Immature natural killer cell (primary cell): Measurements from ENCODE around the gene LINGO3. TPM values are rescaled to one million over a fixed set of nuclear protein-coding genes. Genes with fewer than 3 reads are reported as not detected.

ENCODE experiments used
- DNase-seq, 3 donors: peaks; one replicate each; pipeline ENCODE4 v3.0.0; 2022; ENCODE audit warnings: mixed read lengths in 1 of 3
- H3K27ac Mint-ChIP-seq, 6 donors: one replicate each; pipeline ENCODE4 v1.8.0; 2020; ENCODE audit warnings: mixed read lengths in 6 of 6, mild to moderate bottlenecking in 5 of 6, inconsistent platforms in 4 of 6, moderate library complexity in 3 of 6
- H3K27me3 Mint-ChIP-seq, 3 donors: one replicate each; pipeline ENCODE4 v1.8.0; 2020 to 2021; ENCODE audit warnings: low read depth in 3 of 3, mild to moderate bottlenecking in 3 of 3, mixed read lengths in 3 of 3, moderate library complexity in 3 of 3, inconsistent platforms in 1 of 3
- H3K36me3 Mint-ChIP-seq, 3 donors: one replicate each; pipeline ENCODE4 v1.8.0; 2020; ENCODE audit warnings: mixed read lengths in 3 of 3, inconsistent platforms in 2 of 3, mild to moderate bottlenecking in 2 of 3
- H3K4me1 Mint-ChIP-seq, 2 donors: one replicate each; pipeline ENCODE4 v1.8.0; 2020; ENCODE audit warnings: inconsistent platforms in 2 of 2, mild to moderate bottlenecking in 2 of 2, mixed read lengths in 2 of 2, moderate library complexity in 1 of 2
- H3K4me3 Mint-ChIP-seq, 5 donors: one replicate each; pipeline ENCODE4 v1.8.0; 2020; ENCODE audit warnings: mild to moderate bottlenecking in 5 of 5, mixed read lengths in 5 of 5, inconsistent platforms in 3 of 5, moderate library complexity in 3 of 5
- H3K9me3 Mint-ChIP-seq, 6 donors: one replicate each; pipeline ENCODE4 v1.8.0; 2020; ENCODE audit warnings: mild to moderate bottlenecking in 6 of 6, mixed read lengths in 6 of 6, inconsistent platforms in 4 of 6, moderate library complexity in 3 of 6
- polyA plus RNA-seq, 3 donors: library from polyadenylated mRNA; unstranded; fragments of 300-500 nt; fragmentation: Illumina TruSeq; gene quantifications; one replicate each; pipeline ENCODE4 v1.2.3, GENCODE V29; 2021

Gene LINGO3
- polyA plus RNA-seq, 3 donors from 2014 or later = 2.7 to 13.2 (median 2.7) TPM

DNA sequence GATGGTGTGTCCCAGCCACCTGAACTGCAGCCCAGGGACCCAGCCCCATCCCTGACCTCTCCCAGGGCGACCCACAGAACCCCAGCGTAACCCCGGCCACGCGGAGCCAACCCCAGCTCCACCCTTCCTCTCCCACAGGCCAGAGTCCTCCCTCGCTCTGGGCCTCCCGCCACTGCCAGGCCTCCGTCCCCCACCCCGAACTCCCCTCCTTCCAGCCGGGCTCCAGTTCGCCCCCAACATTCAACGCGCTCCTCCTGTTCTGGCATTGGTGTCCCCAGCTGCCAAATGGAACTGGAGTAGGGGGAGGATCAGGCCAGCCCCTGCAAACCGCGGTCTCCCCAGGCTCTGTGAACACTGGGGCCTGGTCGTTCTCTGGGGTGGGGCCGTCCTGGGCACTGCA lies 7.4 kb downstream of the LINGO3 start:
- Mint-ChIP-seq H3K4me1 (peaks cover 7 to 20% of the 10 kb centered on the region in 2 donors), H3K27me3 (peaks cover 12 to 14% (median 13%) of the 10 kb centered on the region in 3 donors), H3K36me3 (no peaks in the 10 kb centered on the region), H3K4me3 (no peak overlapping the region), H3K9me3 (no peaks in the 10 kb centered on the region), H3K27ac (no peak overlapping the region)
- no peak for DNase-seq

DNA sequence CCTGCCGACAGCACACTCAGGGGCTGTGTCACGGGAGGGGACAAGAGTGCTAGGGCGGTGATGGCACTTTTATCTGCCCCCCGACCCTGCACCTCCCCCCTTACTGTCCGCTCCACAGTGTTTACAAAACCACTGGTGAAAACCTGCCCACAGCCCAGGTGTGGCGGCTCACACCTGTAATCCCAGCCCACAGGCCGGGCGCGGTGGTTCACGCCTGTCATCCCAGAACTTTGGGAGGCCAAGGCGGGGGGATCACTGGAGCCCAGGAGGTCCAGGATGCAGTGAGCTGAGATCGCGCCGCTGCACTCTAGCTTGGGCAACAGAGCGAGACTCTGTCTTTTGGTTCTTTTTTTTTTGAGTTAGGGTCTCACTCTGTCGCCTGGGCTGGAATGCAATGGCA lies 11.8 kb downstream of the LINGO3 start:
- H3K9me3 Mint-ChIP-seq = no peaks in the 10 kb centered on the region
- no peak overlapping the region for H3K4me3 Mint-ChIP-seq
- DNase-seq = no peak
- peaks cover 2 to 5% (median 3%) of the 10 kb centered on the region in 3 donors for H3K27me3 Mint-ChIP-seq
- peaks cover 6 to 16% of the 10 kb centered on the region in 2 donors for H3K4me1 Mint-ChIP-seq
- H3K36me3 Mint-ChIP-seq = peaks cover 0 to 3% (median 0%) of the 10 kb centered on the region in 3 donors
- H3K27ac Mint-ChIP-seq = no peak overlapping the region

DNA sequence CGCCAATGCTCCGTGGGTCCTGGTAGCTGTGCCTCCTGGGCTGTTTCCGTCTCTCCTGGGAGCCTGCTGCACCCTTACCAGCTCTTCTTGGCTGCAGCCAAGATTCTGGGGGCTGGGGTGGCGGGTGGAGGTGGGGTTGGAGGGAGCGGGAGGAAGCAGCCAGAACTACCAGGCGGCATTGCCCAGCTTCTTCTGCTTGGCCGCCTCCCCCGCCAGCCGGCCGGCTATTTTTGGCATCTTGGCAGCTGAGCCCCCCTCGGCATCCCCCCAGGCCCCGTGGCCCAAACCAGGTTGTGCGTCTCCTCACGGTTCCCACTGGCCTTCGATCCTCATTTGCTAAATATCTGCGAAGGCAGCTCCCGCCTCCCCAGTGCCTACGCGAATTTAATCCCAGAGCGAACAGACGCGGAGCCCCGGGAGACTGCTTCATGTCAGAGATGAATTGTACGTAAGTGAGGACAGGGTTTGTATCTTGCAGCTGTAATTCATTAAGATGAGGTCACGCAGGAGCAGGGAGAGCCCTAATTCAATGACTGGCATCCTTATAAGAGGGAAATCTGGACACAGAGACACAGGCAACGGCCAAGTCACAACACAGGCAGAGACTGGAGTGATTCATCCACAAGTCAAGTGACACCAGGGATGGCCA lies 13.1 kb downstream of the LINGO3 start:
- DNase-seq = no peak
- peaks cover 0 to 3% (median 0%) of the 10 kb centered on the region in 3 donors for H3K36me3 Mint-ChIP-seq
- H3K9me3 Mint-ChIP-seq = no peaks in the 10 kb centered on the region
- H3K27me3 Mint-ChIP-seq = peaks cover 4 to 11% (median 5%) of the 10 kb centered on the region in 3 donors
- peaks cover 8 to 15% of the 10 kb centered on the region in 2 donors for H3K4me1 Mint-ChIP-seq
- peak overlapping the region in 2 of 6 donors; percentile 16 to 39 for H3K27ac Mint-ChIP-seq
- peak overlapping the region in 1 of 5 donors; percentile 13 for H3K4me3 Mint-ChIP-seq

DNA sequence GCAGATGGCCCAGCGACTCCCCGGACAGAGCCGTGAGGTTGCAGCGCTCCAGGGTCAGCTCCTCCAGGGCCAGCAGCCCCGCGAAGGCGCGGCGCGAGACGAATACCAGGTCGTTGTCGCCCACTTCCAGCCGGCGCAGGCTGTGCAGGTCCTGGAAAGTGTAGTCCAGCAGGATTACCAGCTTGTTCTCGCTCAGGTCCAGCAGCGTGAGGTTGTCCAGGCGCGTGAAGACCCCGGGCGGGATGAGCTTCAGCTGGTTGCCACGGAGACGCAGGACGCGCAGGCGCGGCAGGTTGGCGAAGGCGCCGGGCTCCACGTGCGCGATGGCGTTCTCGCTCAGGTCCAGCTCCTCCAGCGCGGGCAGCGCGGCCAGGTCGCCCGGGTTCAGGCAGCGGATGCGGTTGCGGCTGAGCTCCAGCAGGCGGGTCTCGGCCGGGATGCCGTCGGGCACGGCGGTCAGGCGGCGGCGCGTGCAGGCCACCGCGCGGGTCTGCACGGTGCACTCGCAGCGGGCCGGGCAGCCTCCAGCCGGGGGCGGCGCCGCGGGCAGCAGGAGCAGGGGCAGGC lies 16.7 kb downstream of the LINGO3 start:
- no peak for DNase-seq
- Mint-ChIP-seq H3K27me3 (peaks cover 12 to 26% (median 17%) of the 10 kb centered on the region in 3 donors), H3K4me3 (peak overlapping the region; percentile 73 to 84 (median 78)), H3K4me1 (peaks cover 27 to 35% of the 10 kb centered on the region in 2 donors), H3K9me3 (no peaks in the 10 kb centered on the region), H3K36me3 (peaks cover 0 to 3% (median 0%) of the 10 kb centered on the region in 3 donors), H3K27ac (no peak overlapping the region)

DNA sequence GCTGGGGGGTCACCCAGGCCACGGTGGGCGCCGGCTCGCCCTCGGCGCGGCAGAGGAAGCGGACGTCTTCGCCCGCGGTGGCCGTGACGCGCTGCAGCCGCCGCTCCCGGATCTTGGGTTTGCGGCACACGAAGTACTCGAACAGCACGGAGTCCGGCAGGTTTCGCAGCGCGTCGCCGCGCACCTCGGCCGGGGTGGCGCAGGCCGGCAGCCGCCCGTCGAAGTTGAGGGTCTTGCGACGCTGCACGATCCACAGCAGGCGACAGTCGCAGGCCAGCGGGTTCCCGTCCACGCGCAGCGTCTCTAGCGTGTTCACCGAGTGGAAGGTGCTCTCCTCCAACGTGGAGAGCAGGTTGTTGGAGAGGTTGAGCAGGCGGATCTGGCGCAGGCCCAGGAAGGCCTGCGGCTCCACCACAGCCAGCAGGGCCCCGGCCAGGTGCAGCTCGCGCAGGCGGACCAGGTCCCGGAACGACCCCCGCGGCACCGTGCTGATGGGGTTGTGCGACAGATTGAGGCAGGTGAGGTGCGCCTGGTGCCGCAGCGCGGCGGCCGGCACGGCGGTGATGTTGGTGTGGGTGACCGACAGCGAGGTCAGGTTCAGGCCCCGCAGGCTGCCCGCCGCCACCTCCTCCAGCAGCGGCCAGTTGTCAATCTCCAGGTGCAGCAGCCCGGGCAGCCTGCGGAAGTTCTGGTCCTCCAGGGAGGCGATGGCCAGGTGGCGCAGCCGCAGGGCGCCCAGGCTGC lies 17.3 kb downstream of the LINGO3 start:
- DNase-seq = peak; percentile 51 to 69 (median 68)
- Mint-ChIP-seq H3K36me3 (peaks cover 0 to 3% (median 0%) of the 10 kb centered on the region in 3 donors), H3K27ac (peak overlapping the region; percentile 30 to 96 (median 63)), H3K27me3 (peaks cover 10 to 27% (median 17%) of the 10 kb centered on the region in 3 donors), H3K4me3 (peak overlapping the region; percentile 73 to 84 (median 78)), H3K4me1 (peaks cover 27 to 35% of the 10 kb centered on the region in 2 donors), H3K9me3 (no peaks in the 10 kb centered on the region)

DNA sequence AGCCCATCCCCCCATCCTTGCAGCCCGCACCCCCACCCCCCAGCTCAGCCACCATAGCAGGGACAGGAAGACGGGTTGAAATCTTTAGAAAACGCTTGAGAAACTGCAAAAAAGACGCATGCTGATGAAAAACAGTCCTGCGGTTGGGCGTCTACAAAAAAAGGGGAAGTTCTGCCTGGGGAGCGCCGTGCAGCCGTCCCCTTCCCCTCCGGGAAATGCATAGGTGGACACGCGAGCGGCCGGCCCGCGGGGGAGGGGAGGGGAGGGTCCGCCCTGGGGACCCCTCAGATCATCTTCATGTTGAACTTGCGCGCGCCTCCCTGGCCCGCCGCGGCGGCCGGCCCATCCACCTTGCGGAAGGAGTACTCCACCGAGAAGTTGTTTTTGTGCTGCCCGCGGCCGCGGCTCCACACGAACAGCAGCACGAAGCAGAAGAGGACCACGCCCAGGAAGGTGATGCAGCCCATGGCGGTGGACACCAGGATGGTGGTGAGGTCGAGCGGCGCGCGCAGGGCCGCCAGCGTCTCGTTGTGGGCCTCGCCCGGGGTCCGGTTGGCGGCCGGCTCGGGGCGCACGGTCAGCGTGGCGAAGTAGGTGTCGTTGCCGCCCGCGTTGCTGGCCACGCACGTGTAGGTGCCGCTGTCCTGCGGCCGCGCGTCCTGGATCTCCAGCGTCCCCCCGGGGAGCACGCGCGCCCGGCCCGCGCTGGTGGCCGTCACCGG lies 18.1 kb downstream of the LINGO3 start:
- peak overlapping the region; percentile 92 to 99 (median 95) for H3K27ac Mint-ChIP-seq
- DNase-seq = peak; percentile 70 to 78 (median 77)
- H3K4me3 Mint-ChIP-seq = peak overlapping the region; percentile 85 to 95 (median 91)
- H3K36me3 Mint-ChIP-seq = no peaks in the 10 kb centered on the region
- peaks cover 7 to 27% (median 17%) of the 10 kb centered on the region in 3 donors for H3K27me3 Mint-ChIP-seq
- H3K4me1 Mint-ChIP-seq = peaks cover 27 to 33% of the 10 kb centered on the region in 2 donors
- no peaks in the 10 kb centered on the region for H3K9me3 Mint-ChIP-seq

DNA sequence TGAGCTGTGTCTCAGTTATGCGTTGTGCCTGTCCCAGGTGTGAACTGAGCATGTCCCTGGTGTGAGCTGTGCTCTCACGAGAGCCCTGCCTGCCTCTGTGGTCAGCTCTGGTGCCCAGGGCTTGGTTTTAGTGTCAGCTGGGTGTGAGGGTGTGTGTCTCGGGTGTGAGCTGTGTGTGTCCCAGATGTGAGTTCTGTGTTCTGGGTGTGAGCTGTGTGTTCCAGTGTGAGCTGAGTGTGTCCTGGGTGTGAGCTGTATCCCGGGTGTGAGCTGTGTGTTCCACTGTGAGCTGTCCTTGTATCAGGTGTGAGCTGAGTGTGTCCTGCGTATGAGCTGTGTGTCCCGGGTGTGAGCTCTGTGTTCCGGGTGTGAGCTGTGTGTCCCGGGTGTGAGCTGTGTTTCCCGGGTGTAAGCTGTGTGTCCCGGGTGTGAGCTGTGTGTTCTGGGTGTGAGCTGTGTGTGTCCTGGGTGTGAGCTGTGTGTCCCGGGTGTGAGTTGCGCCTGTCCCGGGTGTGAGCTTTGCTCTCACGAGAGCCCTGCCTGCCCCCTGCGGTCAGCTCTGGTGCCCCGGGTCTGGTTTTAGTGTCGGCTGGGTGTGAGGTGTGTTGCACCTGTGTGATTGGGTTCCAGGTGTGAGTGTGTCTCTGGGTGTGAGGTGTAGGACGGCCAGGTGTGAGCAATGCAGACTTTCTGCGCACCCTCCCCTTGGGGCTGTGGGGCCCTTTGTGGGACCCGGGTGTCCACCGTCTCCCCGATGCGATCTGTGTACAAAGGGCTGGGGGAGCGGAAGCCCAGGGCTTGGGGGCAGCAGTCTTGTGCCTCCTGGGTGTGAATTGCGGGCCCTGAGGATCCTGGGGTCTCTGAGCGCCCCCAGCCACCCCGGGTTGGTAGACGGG lies 18.9 kb downstream of the LINGO3 start:
- Mint-ChIP-seq H3K4me1 (peaks cover 25 to 32% of the 10 kb centered on the region in 2 donors), H3K27me3 (peaks cover 7 to 27% (median 17%) of the 10 kb centered on the region in 3 donors), H3K36me3 (no peaks in the 10 kb centered on the region), H3K4me3 (peak overlapping the region; percentile 85 to 95 (median 91)), H3K9me3 (no peaks in the 10 kb centered on the region), H3K27ac (peak overlapping the region; percentile 92 to 99 (median 95))
- DNase-seq = peak in 1 of 3 donors; percentile 43

DNA sequence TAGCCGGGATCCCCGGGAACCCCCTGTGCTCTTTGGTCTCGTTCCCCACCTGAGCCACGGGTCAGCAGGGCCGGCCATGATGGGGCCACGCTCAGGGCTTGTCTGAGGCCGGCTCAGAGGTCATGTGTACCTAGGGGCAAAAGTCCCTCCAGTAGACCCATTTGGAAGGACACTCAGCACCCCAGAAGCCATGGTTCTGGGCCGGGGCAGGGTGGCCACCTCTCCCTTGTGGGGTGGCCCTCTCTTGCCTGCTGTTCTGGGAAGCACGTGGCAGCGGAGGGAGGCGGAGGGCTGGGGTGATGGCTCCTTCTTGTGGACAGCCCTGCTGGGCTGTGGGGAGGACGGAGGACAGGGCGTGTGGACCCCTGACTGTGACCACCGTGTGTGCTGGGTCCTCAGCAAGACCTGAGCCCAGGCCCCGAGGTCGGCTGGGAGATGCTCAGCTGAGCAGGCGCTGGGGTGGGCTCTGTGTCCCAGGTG lies 19.6 kb downstream of the LINGO3 start:
- Mint-ChIP-seq H3K9me3 (no peaks in the 10 kb centered on the region), H3K4me1 (peaks cover 21 to 28% of the 10 kb centered on the region in 2 donors), H3K27ac (peak overlapping the region; percentile 92 to 99 (median 95)), H3K27me3 (peaks cover 7 to 24% (median 15%) of the 10 kb centered on the region in 3 donors), H3K36me3 (no peaks in the 10 kb centered on the region), H3K4me3 (peak overlapping the region; percentile 85 to 95 (median 91))
- DNase-seq = no peak

DNA sequence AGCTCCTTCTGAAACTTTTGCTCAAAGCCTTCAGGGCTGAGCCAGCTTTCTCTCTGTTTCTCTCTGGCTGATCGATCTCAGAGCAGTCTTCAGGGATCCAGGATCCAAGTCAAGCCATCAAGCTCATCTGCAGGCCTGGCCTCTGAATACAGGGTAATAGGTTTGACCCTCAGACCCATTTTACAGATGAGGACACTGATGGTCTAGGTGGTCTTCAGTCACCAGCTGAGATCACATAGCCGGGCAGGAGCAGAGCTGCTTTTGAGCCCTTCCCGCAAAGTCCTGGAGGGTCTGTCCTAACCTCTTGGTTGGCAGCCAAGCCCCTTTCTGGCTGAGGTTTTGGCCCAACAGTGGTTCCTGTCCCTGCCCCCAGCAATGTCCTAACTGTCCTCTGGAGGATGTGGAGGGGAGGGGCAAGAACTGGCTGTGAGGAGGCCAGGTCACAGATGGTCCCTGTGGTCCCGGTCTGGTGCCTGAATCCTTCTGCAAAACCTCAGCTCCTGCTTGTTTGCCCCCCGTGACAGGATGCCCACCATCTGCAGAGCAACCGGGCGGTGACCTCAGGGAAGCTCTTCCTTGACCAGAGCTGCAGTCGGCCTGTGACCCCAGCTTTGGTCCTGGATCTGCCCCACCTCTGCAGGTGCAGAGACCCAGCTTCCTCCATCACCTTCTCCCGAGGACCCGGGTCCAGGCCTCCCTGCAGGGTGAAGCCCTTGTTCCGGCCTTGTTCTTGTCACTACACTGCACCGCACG lies 20.2 kb downstream of the LINGO3 start:
- H3K9me3 Mint-ChIP-seq = no peaks in the 10 kb centered on the region
- H3K27me3 Mint-ChIP-seq = peaks cover 7 to 25% (median 18%) of the 10 kb centered on the region in 3 donors
- no peak for DNase-seq
- H3K36me3 Mint-ChIP-seq = no peaks in the 10 kb centered on the region
- peaks cover 25 to 32% of the 10 kb centered on the region in 2 donors for H3K4me1 Mint-ChIP-seq
- H3K4me3 Mint-ChIP-seq = peak overlapping the region in 2 of 5 donors; percentile 85 to 91
- H3K27ac Mint-ChIP-seq = peak overlapping the region; percentile 67 to 98 (median 94)

DNA sequence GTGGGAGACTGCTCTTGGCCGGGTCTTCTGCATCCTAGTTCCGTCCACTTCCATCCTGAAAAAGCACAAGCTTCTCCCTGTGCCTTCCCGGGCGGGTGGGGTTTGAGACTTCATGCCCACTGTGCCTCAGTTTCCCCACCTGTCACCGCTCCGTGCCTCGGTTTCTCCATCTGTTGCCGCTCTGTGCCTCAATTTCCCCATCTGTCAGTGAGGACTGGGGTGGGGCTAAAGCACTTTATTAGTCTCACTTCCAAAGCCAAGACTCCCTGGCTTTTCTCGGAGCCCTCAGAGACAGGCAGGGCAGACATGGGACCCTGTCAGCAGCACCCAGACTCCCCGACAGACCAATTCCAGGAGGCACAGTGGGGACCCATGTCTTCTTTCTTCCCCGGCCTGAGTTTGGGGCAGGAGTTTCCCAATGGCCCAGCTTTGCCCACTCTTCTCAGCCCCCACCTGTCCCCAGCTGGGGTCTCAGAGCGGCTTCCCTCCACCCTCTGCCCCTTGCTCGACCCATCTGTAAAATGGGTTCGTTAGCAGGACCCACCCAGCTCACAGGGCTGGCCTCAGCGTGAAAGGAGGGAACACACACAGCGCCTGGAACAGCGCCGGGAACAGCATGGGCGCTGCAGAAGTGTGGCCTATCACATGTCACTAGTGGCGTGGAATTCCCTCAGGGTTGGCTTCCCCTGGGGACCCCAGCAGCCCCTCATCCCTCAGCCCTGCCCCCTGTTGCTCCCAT lies 21.4 kb downstream of the LINGO3 start:
- Mint-ChIP-seq H3K9me3 (no peaks in the 10 kb centered on the region), H3K27me3 (peaks cover 12 to 35% (median 26%) of the 10 kb centered on the region in 3 donors), H3K4me1 (peaks cover 36 to 37% of the 10 kb centered on the region in 2 donors), H3K36me3 (no peaks in the 10 kb centered on the region), H3K4me3 (no peak overlapping the region), H3K27ac (peak overlapping the region in 2 of 6 donors; percentile 19 to 56)
- DNase-seq = no peak

DNA sequence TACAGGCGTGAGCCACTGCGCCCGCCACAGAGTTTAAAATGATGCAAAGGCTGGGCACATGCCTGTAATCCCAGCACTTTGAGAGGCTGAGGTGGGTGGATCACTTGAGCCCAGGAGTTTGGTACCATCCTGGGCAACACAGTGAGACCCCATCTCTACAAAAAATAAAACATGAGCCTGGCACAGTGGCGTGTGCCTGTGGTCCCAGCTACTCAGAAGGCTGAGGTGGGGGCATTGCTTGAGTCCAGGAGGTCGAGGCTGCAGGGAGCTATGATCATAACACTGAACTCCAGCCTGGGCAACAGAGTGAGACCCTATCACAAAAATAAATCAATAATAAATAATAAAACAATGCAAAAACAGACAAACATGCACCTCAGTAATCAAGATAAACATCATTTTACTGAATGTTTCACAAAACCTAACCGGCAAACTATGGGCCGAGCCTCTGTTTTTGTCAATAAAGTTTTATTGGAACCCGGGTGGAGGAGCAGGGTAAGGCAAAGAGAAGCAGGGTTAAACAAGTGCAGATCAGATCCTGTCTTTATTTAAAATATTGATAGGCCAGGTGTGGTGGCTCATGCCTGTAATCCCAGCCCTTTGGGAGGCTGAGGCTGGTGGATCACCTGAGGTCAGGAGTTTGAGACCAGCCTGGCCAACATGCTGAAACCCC lies 24.0 kb downstream of the LINGO3 start:
- no peak for DNase-seq
- no peak overlapping the region for H3K4me3 Mint-ChIP-seq

More for the DNA sequence above, 24.0 kb downstream of the LINGO3 start:
- no peaks in the 10 kb centered on the region for H3K9me3 Mint-ChIP-seq
- peaks cover 11 to 21% (median 21%) of the 10 kb centered on the region in 3 donors for H3K27me3 Mint-ChIP-seq
- H3K4me1 Mint-ChIP-seq = peaks cover 28 to 36% of the 10 kb centered on the region in 2 donors
- H3K27ac Mint-ChIP-seq = peak overlapping the region in 2 of 6 donors; percentile 28 to 34
- H3K36me3 Mint-ChIP-seq = no peaks in the 10 kb centered on the region
